HG02798 (cell line): ENCODE measurements around the gene MRPS33.
A peak's percentile ranks its signal among the peaks of the same experiment; 100 is the strongest.

ENCODE experiments used
- ATAC-seq: cut with Tn5 transposase; IDR thresholded peaks from one replicate; pipeline ENCODE4 v1.9.1; 2021; ENCODE audit warnings: mild to moderate bottlenecking; ENCODE audit not compliant: unreplicated experiment, poor library complexity

The MRPS33 gene

DNA sequence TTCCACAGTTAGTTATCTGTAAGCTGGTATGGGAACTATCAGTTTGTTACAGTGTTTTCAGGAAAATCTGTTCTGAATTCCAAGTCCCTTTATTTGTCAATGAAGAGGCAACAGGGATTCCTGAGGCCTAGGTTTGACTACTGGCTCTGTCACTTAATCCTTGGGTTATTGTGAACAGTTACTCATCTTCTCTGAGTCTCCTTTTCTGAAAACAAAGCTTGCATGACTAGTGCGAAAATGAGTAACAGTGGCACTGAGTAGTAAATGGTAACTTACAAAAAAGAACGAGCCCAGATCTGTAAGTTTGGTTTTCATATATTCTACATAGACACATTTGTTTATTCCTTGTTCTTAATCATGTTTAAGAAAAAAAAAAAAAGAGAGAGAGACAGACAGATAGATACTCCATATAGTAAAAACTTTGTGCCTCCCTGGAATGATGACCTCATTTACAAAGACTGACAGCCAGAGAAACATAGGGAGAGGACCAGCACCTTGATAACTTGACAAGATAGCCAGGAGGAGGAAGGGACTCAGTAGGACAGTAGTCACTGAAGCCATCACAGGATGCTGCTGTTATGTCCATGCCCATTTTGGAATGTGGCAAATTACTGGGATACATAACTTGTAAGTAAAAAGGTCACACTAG lies 1.9 kb downstream of the MRPS33 start:
- no peak for ATAC-seq

DNA sequence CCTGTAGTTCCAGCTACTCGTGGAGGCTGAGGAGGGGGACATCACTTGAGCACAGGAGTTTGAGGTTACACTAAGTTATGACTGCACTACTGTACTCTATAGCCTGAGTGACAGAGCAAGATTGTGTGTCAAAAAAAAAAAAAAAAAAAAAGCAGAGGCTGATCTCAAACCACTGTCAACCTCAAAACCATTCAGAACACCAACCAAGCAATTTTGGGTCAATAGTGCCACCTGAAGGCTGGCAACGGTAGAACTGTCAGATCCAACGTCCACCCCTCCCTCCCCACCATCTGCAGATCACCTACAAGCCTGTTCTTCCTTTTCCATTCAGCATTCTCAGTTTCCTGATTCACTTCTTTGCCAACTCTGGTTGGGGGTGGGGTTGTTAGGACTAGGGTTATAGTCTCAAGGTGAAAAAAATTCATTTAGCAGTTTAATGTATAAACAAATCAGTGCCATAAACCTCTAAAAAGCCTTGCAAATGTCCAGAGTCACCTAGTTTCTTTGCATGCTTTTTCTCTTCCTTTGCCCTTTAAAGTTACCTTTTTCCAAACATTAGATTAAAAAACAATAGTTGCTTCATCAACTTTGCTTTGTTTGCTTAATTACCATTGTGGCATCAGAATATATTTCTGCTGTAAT lies 2.6 kb downstream of the MRPS33 start:
- ATAC-seq = peak; percentile 38

DNA sequence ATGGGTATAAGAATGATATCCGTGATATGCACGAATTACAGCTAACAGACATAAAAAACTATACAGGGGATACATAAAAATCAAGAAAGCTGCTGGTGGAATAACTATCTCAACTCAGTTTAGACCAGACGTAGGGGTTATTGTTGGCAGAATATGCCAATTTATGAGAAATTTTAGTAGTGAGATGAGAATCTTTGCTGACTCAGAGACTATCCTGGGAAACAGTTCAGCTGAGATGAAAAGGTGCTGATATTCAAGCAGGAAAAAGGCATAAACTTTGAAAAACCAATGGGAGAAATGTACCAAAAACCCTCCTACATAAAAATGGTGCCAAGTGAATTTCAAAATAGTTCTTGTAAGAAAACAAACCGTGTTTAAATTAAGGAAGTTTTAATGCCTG lies 3.3 kb downstream of the MRPS33 start:
- ATAC-seq = no peak

DNA sequence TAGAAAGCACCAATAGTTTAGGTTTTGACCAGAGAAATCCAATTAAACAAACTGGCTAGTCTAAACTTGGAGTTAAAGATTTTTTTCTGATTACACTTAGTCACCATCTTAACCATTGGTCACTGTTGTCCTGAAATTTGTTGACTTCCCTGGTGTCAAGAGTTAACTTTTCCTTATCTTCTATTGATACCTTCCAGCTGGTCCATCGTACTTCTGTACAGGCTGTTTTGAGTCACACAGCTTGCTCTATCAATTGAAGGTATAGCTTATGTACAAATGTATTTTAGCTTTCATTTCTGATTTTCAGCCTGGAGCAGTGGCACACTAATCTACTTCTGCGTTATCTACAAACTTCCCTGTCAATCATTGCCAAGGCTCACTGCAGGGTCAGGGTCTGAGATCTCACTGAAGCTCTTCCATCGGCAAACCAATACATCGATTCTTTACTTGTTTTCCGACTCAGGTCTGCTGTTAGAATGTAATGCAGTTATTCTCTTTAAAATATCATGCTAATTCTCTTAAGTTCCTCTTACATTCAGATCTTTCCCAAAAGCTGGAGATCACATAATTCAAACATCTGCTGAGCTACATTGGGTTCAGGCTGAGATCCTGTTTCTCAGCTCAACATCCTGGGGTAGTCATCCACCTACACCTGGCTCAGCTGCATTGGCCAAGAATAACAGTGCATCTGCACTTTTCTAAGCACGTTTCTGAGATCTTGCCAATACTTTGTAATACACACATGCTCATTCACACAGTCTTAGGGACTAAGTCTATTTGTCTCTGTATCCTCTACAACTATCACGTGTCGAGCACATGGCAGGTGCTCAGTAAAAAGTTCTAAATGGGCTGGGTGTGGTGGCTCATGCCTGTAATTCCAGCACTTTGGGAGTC lies 11.3 kb downstream of the MRPS33 start:
- no peak for ATAC-seq

DNA sequence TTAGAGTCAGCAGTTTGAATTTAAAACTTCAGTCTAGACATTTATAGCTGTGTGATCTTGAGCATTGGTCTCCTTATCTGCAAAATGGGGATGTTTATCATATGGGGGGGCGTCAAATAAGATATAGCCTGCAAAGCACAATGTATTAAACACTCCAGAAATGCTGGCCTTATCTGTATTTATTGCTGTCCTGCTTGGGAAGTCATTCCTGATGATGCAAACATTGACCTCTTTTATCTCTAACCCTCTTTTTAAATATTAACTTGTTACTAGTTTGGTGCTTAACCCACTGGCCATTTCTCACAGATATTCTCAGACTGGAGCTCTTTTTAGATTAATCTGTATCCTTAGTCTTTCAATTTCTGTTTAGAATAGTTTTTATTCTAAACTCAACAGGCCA lies 13.2 kb downstream of the MRPS33 start:
- no peak for ATAC-seq

DNA sequence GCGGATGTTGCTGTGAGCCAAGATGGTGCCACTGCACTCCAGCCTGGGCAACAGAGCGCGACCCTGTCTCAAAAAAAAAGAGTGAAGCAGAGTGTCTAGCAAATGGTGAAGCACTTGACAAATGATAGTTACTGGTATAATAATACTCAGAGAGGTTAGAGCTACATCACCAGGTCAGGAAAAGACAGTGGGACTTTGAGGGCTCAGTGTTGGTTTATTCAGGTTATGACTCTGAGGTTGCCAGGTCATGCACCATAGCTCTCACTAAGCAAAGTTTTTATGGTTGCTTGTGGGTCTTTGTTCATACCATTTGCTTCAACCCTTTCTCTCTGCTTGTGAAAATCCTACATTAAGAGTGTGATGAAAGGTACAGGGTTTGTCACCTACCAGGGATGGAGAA lies 13.6 kb downstream of the MRPS33 start:
- no peak for ATAC-seq

DNA sequence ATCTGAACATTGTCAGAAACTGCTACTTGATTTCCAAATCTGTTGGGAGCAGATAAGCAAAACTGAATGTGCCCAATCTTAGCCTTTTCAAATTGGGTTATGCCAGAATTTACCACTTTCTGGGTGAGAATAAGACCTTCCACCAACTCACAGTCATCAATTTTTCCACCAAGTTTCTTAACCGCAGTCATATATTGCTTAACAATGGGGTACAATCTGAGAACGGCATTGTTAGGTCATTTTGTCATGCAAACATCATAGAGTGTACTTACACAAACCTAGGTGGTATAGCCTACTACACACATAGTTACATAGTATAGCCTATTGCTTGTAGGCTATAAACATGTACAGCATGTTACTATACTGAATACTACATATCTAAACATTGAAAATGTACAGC lies 16.0 kb downstream of the MRPS33 start:
- ATAC-seq = no peak

DNA sequence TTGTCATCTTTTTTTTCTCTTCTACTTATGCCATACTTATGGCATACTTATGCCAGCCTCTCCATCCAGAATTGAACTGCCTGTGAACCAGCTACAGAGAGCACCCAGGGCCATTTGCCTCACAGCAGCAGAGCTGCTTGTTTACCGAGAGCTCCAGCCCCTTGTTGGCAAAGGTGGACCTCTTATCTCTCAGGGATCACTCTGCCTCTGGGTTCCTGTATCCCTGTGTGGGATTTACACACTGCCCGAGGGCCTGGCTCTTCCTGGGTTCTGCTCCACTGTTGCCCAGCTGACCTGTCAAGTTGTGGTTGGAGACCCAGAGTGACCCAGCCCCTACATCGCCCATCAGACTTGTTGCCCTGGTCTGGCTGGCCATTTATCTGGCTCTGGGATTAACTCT lies 22.3 kb downstream of the MRPS33 start:
- ATAC-seq = no peak

DNA sequence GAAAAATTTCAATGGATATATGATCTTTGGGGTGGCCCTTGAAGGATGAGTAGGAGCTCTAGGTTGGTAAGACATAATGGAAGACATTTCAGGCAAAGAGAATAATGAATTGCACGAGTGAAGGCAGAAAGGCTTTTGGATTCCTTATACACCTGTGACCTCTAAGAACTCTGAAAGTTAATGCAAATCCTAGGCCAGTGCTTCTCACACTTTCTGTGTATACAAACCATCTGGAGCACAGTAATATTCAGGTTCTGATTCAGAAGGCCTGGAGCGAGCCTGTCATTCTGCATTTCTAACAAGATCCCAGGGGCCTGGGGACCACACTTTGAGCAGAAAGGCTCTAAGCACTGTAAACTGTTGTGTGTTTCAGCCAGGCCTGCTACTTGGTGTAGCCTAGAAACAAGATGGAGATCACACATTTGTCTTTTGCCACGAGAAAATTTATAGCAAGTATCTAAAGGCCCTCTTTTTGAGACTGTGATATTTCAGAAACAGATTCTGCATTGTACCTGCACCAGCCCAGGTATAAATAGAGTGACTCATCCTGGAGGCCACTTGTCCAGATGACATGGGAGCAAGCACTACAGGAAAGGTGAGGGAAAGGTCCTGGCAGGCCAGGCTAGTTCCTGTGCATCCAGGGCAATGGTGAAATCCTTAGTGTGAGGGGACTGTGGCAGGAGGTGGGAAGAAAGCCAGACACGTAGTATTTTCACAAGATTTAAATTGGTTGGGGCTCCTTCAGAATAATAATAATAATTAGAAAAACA lies 24.4 kb downstream of the MRPS33 start:
- ATAC-seq = no peak

DNA sequence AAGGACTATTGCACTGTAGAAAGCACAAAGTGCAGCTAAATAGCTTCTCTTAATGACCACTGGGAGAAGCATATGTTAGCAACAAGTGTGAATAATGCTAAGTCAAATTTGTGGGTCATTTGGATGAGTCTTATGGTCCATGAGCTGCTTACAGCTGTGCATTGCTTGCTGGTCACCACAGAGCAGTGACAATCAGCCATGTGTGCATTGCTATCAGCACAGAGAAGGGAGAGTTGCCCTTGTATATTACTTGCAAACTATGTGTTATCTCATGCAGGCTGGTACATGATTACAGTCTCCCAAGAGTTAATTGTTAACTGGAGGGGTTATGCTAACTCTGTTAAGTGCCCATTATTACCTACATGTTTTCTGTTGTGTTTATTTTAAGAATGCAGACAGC lies 25.7 kb downstream of the MRPS33 start:
- no peak for ATAC-seq

DNA sequence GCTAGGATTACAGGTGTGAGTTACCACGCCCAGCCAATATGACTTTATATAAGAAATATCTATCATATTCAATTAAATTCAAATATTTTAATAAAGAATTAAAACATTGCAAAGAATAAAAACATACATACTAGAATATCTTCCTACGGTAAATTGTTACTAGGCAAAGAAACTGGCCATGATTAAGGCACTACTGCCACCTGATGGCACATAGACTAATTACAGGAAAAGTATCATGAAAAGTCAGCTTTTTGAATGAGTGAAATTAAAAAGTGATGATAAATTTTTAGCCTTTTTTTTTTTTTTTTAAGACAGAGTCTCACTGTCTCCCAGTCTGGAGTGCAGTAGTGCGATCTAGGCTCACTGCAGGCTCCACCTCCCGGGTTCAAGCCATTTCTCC lies 30.9 kb downstream of the MRPS33 start:
- no peak for ATAC-seq

DNA sequence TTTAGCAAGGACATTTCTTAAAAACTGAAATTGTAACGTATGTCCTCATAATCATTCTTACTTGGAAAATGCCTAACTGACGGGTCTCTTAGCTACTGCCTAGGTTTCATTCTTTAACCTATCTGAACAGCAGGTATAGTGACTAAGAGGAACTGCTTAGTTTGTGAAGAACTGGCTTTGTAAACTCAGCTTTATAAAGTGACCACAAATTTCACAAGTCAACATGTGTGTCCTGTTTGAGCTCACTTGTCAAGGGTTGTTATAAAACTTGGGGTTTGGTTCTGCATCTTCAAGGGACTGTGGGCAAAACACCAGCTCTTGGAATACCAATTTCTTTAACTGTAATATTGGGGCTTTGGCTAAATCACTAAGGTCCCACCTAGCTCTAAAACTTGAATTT lies 32.2 kb downstream of the MRPS33 start:
- no peak for ATAC-seq

DNA sequence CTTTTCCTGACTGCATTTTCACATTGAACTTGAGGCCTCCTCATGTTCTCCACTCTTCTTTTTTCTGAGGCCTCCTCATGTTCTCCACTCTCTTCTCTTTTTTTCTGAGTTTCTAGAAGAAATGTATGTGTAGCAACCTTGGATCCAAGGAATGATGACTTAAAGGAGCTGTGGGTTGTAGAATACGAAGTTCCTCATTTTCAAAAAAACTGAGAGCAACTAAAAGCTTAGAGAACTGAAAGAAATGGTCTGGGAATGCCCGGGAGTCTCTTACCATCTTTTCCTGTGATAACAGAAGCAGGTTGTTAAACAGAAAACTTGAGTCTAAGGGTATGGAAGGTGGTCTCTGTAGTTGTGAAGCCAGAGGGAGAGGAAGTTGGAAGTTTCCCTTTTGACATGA lies 32.8 kb downstream of the MRPS33 start:
- no peak for ATAC-seq

DNA sequence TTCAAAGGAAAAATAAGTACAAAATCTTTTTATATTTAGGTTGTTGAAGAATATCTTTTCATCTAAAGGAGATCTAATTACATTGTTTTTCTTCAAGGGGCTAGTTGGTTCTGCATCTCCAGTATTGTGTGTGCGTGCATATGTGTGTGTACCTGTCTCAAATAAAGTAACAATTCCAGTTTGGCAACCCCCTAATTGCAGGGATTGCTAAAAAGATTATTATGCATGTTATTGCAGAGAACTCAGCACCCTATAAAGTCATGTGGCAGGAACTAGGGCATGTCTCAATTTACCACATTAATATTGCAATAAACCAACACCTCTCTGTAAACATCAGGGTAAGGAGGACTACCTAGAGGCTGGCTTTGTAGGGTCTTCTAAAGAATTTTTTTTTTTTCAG lies 37.0 kb downstream of the MRPS33 start:
- no peak for ATAC-seq

DNA sequence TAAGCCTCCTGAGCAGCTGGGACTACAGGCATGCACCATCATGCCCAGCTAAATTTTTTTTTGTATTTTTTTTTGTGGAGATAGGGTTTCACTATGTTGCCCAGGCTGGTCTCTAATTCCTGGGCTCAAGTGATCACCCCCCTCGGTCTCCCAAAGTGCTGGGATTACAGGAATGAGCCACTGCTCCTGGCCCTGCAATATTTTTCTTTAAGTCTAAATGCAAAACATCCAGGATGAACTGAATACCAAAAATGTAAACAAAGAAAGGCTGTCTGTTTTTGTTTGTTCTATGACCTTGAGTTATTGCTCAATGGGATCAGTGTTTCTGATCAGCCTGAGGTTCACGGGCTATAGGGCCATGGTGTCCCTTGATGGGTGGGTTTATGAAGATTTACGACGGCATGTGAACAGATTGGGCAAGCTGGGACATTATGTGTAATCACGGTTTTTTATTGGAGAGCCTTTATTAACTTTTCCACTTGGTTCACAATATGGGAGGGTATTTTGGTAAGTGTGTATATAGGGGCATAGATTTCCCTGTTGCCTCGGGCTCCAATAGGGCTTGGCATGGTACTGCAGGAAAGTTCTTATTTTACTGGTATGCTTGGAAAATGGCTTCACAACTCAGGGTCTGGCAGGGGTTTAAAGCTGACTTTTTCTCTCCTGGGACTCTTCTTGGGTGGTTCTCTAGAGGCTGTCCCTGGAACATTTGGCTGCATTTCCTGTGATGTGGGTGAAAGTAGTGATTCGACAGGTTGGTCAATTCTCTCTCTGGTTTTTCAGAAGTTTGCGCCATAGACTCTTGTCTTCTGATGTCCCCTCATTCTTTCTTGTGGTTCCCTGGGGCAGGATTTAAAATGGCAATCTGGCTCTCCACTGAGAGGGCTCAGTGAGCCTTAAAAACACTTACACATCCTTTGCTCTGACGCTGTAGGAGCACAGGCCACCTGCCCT lies 41.6 kb downstream of the MRPS33 start:
- no peak for ATAC-seq

DNA sequence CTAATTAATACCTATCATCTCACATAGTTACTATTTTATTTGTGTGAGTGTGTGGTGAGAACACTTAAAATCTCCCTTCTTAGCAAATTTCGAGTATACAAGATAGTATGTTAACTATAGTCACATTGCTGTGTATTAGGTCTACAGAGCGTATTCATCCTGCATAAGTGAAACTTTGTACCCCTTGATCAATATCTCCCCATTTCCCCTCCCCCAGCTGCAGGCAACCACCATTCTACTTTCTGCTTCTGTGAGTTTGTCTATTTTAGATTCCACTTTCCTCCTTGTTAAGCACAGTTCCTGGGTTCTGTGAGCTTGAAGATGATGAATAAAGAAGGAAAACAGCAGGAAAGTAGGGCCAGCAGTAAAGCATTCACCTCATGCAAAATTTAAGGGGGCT lies 42.4 kb downstream of the MRPS33 start:
- no peak for ATAC-seq

DNA sequence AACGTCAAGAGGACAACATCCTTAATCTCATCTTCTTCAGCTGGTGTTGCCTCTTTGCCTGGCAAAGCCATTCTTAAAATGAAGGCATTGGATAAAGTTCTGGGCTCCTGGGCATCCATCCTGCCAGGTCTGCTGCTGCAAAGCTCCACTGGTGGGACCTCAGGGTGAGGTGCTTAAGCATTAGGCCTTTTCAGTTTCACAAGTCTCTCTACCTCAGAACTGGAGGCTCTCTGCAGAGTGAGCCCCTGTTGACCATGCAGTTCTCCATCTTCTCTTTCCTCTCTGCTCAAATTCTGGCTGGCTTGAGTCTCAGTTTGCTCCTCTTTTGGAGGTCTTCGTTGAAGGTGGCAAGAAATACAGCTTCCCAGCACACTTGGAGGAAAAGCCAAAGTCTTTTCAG lies 47.3 kb downstream of the MRPS33 start:
- no peak for ATAC-seq

DNA sequence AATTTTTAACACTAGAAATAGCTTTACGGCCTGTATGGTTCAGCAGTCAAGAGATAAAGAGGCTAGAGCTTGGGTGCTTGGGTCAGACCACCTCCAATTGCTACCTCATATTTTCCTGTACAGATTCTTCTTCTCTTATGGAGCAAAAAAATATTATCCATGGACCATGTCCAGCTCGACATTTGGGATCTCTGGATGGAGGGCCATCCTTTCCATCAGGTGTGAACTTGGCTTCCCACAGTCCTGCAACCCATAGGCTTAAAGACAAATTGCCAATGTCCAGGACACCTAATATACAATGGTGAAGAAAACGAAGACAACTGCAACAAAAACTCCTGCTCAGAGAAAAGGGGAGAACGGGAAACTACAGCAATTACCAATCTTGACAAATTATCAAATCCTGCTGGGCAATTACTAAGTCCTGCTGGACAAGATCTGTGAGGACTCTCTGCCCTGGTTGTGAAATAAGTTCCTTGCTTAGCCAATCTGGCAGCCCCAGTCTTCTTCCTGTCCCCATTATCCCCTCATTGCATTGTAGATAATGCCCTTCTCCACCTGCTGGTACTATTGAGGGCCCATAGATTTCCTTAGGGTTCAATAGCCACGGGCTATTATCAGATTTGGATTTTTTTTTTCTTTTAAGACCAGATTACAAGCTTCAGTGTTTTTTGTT lies 48.1 kb downstream of the MRPS33 start:
- no peak for ATAC-seq

DNA sequence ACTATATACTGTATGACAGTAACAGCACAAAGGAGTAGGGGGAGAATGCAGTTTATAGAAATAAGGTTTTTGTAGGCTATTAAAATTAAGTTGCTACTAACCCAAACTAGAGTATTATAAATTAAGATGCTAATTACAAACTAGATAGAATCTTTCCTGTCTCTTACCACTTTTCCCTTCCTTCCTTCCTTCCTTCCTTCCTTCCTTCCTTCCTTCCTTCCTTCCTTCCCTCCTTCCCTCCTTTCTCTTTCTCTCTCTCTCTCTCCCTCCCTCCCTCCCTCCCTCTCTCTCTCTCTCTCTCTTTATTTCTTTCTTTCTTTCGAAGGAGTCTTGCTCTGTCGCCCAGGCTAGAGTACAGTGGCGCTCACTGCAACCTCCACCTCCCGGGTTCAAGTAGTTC lies 53.6 kb downstream of the MRPS33 start:
- no peak for ATAC-seq
